CD8-positive, alpha-beta memory T cell (primary cell): ENCODE data around the gene B3GALT4. TPM values are rescaled to one million over a fixed set of nuclear protein-coding genes. Genes with fewer than 3 reads are reported as not detected.

Experiments used
- CTCF ChIA-PET: fragments of 350-600 bp; sonication (Branson Sonifier 250); formaldehyde crosslinking; loops from one replicate; lab custom pipeline; 2021; ENCODE audit warnings: antibody characterized with exemption; lab: Charles Lee
- POLR2A ChIA-PET: fragments of 350-600 bp; sonication (Branson Sonifier 250); formaldehyde crosslinking; loops from one replicate; lab custom pipeline; 2021; ENCODE audit warnings: antibody characterized with exemption; lab: Charles Lee
- DNase-seq, 5 donors: peaks; one replicate each; pipeline versions ENCODE4 v3.0.0 to v3.0.0-alpha.2; 2020 to 2022; ENCODE audit warnings: mixed read lengths in 1 of 5
- H3K27ac ChIP-seq: one replicate; pipeline ENCODE4 v1.7.0; 2013; ENCODE audit warnings: low read depth, mild to moderate bottlenecking, low read length, moderate library complexity
- H3K27me3 ChIP-seq: 2 replicates; pipeline ENCODE4 v1.7.0; 2013; ENCODE audit warnings: low read length, mild to moderate bottlenecking; ENCODE audit not compliant: insufficient read depth, poor library complexity, severe bottlenecking
- H3K36me3 ChIP-seq: 2 replicates; pipeline ENCODE4 v1.7.0; 2013; ENCODE audit warnings: mild to moderate bottlenecking, low read length, moderate library complexity; ENCODE audit not compliant: insufficient read depth
- H3K4me1 ChIP-seq: 2 replicates; pipeline ENCODE4 v1.7.0; 2013; ENCODE audit warnings: mild to moderate bottlenecking, low read length, moderate library complexity; ENCODE audit not compliant: insufficient read depth
- H3K4me3 ChIP-seq: 2 replicates; pipeline ENCODE4 v1.7.0; 2013; ENCODE audit warnings: mild to moderate bottlenecking, low read length
- H3K9me3 ChIP-seq: 2 replicates; pipeline ENCODE4 v1.7.0; 2013; ENCODE audit warnings: mild to moderate bottlenecking, low read length
- H3K27ac Mint-ChIP-seq, 8 donors: one replicate each; pipeline ENCODE4 v1.8.0; 2020 to 2021; ENCODE audit warnings: mixed read lengths in 8 of 8, mild to moderate bottlenecking in 6 of 8, inconsistent platforms in 3 of 8, moderate library complexity in 3 of 8
- H3K27me3 Mint-ChIP-seq, 2 donors: one replicate each; pipeline ENCODE4 v1.8.0; 2020 to 2021; ENCODE audit warnings: mixed read lengths in 2 of 2, mild to moderate bottlenecking in 1 of 2, moderate library complexity in 1 of 2
- H3K36me3 Mint-ChIP-seq, 3 donors: one replicate each; pipeline ENCODE4 v1.8.0; 2020 to 2021; ENCODE audit warnings: mixed read lengths in 3 of 3, inconsistent platforms in 1 of 3, mild to moderate bottlenecking in 1 of 3
- H3K4me1 Mint-ChIP-seq, 3 donors: one replicate each; pipeline ENCODE4 v1.8.0; 2020 to 2021; ENCODE audit warnings: mixed read lengths in 3 of 3, inconsistent platforms in 1 of 3, mild to moderate bottlenecking in 1 of 3
- H3K4me3 Mint-ChIP-seq, 7 donors: one replicate each; pipeline ENCODE4 v1.8.0; 2020 to 2021; ENCODE audit warnings: mixed read lengths in 7 of 7, mild to moderate bottlenecking in 6 of 7, moderate library complexity in 4 of 7, inconsistent platforms in 2 of 7
- H3K9me3 Mint-ChIP-seq, 5 donors: one replicate each; pipeline ENCODE4 v1.8.0; 2020 to 2022; ENCODE audit warnings: mixed read lengths in 5 of 5, mild to moderate bottlenecking in 3 of 5, moderate library complexity in 2 of 5, inconsistent platforms in 1 of 5
- polyA plus RNA-seq: library from polyadenylated mRNA; unstranded; fragments of 300-500 nt; fragmentation: Illumina TruSeq; gene quantifications from one replicate; pipeline ENCODE4 v1.2.3, GENCODE V29; 2021
- total RNA-seq, 2 experiments: library from RNA; stranded (reverse); gene quantifications; one replicate each; pipeline ENCODE4 v1.2.3, GENCODE V29; 2021

Gene B3GALT4
- total and polyA plus RNA-seq, 3 experiments from 2014 or later = 6.1 to 35.3 (median 7.0) TPM

DNA sequence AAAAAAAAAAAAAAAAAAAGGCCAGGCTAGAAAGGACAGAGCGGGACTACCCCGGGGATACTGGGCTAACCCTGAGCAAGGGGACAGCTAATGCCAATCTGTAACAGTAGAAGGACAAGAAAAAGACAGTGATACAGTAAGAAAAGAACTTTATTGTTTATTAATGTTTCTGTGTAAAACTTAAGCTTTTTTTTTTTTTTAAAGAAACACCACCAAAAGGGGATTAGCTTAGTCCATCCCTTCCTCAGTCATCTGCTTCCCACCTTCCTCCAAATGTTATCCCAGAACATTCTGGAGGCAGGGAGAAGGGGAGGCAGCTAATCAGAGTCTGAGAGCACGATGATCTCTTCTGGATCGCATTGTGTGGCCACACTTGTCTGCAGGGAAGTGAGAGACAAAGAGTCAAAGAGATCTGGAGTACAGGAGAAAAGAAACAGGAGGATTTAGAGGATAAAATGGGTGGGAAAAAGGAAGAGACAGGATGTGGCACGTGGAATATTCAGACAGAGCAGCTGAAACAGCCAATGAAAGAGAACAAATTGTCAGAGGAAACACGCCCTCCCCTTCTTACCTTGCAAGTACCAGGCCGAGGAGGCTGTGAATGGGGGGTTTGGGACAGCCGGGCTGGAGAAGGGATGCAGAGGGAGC, 41.6 kb downstream of the B3GALT4 start:
- Histone ChIP-seq H3K9me3 (no peaks in the 10 kb centered on the region), H3K4me3 (peak overlapping the region; percentile 100), H3K4me1 (peaks cover 68% of the 10 kb centered on the region), H3K27me3 (no peaks in the 10 kb centered on the region), H3K27ac (peak overlapping the region; percentile 72), H3K36me3 (peaks cover 38% of the 10 kb centered on the region)
- Mint-ChIP-seq H3K27ac (peak overlapping the region; percentile 85 to 99 (median 97)), H3K4me1 (peaks cover 74 to 92% (median 78%) of the 10 kb centered on the region in 3 donors), H3K27me3 (peaks cover 0 to 3% of the 10 kb centered on the region in 2 donors), H3K9me3 (no peaks in the 10 kb centered on the region), H3K36me3 (peaks cover 14 to 64% (median 15%) of the 10 kb centered on the region in 3 donors), H3K4me3 (peak overlapping the region; percentile 94 to 100 (median 100))
- no peak for DNase-seq
- ChIA-PET POLR2A (interaction anchor here (0.5 to 2.9 kb wide), 10 partner anchors 19 to 137 kb away, joined by 3 to 75 read pairs (median 8); partner anchors contain the start of genes B3GALT4, PFDN6, RGL2 and WDR46), CTCF (interaction anchor here (0.8 to 4.4 kb wide), 12 partner anchors 8 to 110 kb away, joined by 3 to 52 read pairs (median 4); partner anchors contain the start of genes RGL2, RPS18 and VPS52)

DNA sequence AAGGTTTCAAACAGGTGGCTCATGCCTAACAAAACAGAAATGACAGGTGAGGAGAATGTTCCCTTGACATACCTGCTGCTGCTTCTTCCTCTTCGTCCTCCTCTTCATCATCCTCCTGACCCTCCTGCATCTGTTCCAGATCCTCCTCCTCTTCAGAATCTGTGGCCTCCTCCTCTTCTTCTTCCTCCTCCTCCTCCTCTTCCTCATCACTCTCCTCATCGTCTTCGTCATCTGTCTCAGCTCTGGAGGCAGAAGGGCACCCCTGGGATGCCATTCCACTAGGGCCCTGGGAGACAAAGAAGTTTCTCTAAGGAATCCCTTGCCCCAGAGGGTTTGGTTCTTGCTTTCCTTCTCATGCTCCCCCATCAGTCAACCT, 43.0 kb downstream of the B3GALT4 start:
- peaks cover 14 to 59% (median 15%) of the 10 kb centered on the region in 3 donors for H3K36me3 Mint-ChIP-seq
- peaks cover 71 to 90% (median 76%) of the 10 kb centered on the region in 3 donors for H3K4me1 Mint-ChIP-seq
- peak overlapping the region in 5 of 8 donors; percentile 51 to 95 (median 90) for H3K27ac Mint-ChIP-seq
- peaks cover 38% of the 10 kb centered on the region for H3K36me3 ChIP-seq
- H3K4me3 ChIP-seq = no peak overlapping the region
- H3K27me3 ChIP-seq = no peaks in the 10 kb centered on the region
- no peak for DNase-seq
- ChIA-PET CTCF (interaction anchor here (1.0 to 4.4 kb wide), 3 partner anchors 25 to 76 kb away, joined by 3 to 52 read pairs (median 3); partner anchors contain the start of gene B3GALT4), POLR2A (interaction anchor here (0.6 kb wide), 1 partner anchor 22 kb away, joined by 4 read pairs; no protein-coding TSS in a partner anchor)
- H3K9me3 Mint-ChIP-seq = no peaks in the 10 kb centered on the region
- peak overlapping the region; percentile 43 to 100 (median 94) for H3K4me3 Mint-ChIP-seq
- H3K27me3 Mint-ChIP-seq = peaks cover 0 to 3% of the 10 kb centered on the region in 2 donors
- H3K4me1 ChIP-seq = peaks cover 70% of the 10 kb centered on the region
- peak overlapping the region; percentile 18 for H3K27ac ChIP-seq
- no peaks in the 10 kb centered on the region for H3K9me3 ChIP-seq

DNA sequence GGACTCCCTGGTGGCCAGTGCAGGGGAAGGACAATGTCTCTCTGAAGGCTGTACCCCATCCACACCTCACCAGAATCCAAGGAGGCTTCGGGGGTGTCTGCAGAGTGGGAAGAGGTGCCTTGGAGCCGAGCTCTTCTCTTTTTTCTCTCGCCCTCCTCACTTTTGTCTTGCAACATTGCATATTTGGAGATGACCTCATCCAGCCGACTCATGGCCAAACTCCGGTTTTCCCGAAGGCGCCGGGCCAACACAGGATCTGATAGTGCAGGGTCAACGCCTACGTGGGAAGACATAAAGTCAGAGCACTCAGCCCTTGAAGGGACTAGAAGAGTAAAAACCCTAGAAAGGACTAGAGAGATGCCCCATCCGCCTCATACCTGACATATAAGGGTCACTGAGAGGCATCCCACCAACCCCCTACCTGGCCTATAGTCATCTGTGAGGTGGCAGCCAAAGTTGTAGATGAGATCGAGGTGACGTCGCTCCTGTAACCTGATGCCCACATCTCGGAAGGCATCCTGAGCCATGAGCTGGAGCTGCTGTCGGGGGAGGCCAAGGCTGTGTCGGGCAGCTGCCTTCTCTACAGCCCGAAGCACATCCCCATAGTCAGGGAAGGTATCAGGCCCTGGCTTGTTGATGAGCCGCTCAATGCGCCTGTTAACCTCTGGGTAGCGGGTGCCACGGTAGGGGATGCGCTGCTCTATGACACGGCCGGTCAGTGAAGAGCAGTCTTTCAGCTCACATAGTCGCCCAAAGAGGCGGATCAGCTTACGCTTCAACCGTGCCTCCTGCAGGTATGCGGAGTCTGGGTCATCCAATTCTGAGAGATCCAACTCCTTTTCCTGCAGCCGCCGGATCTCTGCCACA, 43.6 kb downstream of the B3GALT4 start:
- H3K4me3 Mint-ChIP-seq = peak overlapping the region; percentile 78 to 100 (median 97)
- ChIA-PET CTCF (interaction anchor here (1.0 kb wide), 1 partner anchor 43 kb away, joined by 3 read pairs; the partner anchor contains the start of gene B3GALT4), POLR2A (interaction anchor here (0.7 kb wide), 1 partner anchor 39 kb away, joined by 5 read pairs; no protein-coding TSS in a partner anchor)
- H3K9me3 ChIP-seq = no peaks in the 10 kb centered on the region
- H3K36me3 Mint-ChIP-seq = peaks cover 14 to 59% (median 15%) of the 10 kb centered on the region in 3 donors
- H3K36me3 ChIP-seq = peaks cover 38% of the 10 kb centered on the region
- peaks cover 64% of the 10 kb centered on the region for H3K4me1 ChIP-seq
- H3K27ac ChIP-seq = peak overlapping the region; percentile 18
- H3K27ac Mint-ChIP-seq = peak overlapping the region; percentile 34 to 99 (median 80)
- no peak for DNase-seq
- peaks cover 0 to 3% of the 10 kb centered on the region in 2 donors for H3K27me3 Mint-ChIP-seq
- no peaks in the 10 kb centered on the region for H3K9me3 Mint-ChIP-seq
- peak overlapping the region; percentile 40 for H3K4me3 ChIP-seq
- no peaks in the 10 kb centered on the region for H3K27me3 ChIP-seq
- H3K4me1 Mint-ChIP-seq = peaks cover 68 to 84% (median 71%) of the 10 kb centered on the region in 3 donors

DNA sequence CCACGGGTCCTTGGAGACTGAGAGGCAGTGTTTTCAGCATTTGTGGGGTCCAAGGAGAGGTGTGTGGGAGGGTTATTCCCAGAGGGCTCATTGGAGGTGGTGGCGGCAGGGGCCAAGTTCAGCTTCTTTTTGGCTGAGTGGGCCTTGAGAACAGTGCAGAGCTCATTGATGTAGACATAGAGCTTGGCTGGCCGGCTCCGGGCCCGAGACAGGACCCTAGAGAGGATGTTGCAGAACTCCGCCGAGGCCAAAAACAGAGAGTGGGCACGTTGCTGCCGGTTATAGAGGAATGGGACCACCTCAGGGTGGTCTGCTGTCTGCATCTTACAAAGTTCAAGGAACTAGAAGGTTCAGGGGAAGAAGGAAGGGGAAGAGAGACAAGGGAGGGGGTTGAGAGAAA, 44.3 kb downstream of the B3GALT4 start:
- H3K4me1 Mint-ChIP-seq = peaks cover 66 to 77% (median 70%) of the 10 kb centered on the region in 3 donors
- peak overlapping the region; percentile 79 to 100 (median 97) for H3K4me3 Mint-ChIP-seq
- no peaks in the 10 kb centered on the region for H3K27me3 ChIP-seq
- no peak for DNase-seq
- H3K4me1 ChIP-seq = peaks cover 61% of the 10 kb centered on the region
- H3K9me3 ChIP-seq = no peaks in the 10 kb centered on the region
- no peak overlapping the region for H3K27ac ChIP-seq
- peaks cover 0 to 3% of the 10 kb centered on the region in 2 donors for H3K27me3 Mint-ChIP-seq
- H3K36me3 ChIP-seq = peaks cover 36% of the 10 kb centered on the region
- no peaks in the 10 kb centered on the region for H3K9me3 Mint-ChIP-seq
- CTCF ChIA-PET = no interaction called here
- peak overlapping the region; percentile 88 for H3K4me3 ChIP-seq
- POLR2A ChIA-PET = interaction anchor here (0.5 to 0.7 kb wide), 2 partner anchors 26 to 40 kb away, joined by 3 to 5 read pairs; no protein-coding TSS in a partner anchor
- peak overlapping the region in 7 of 8 donors; percentile 10 to 99 (median 94) for H3K27ac Mint-ChIP-seq
- H3K36me3 Mint-ChIP-seq = peaks cover 14 to 59% (median 15%) of the 10 kb centered on the region in 3 donors

DNA sequence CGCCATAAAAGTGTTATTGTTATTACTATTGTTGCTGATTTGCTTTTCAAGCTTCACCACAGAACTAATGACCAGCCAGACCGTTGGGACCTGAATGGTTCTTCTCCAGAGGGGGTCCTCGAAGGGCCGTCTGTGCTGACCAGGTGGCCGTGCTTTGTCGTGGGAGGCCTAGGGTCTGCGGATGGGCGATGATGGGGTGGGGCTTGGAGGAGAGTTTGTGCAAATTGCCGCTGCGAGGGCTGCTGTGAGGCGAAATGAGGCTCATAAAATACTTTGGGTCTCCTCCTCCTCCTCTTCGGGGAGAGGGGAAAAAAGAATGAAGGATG, 46.7 kb downstream of the B3GALT4 start:
- H3K9me3 ChIP-seq = no peaks in the 10 kb centered on the region
- H3K36me3 ChIP-seq = peaks cover 31% of the 10 kb centered on the region
- Mint-ChIP-seq H3K4me1 (peaks cover 47 to 56% (median 53%) of the 10 kb centered on the region in 3 donors), H3K4me3 (peak overlapping the region; percentile 91 to 100 (median 100)), H3K27me3 (no peaks in the 10 kb centered on the region), H3K36me3 (peaks cover 12 to 46% (median 13%) of the 10 kb centered on the region in 3 donors), H3K27ac (peak overlapping the region; percentile 88 to 99 (median 98)), H3K9me3 (no peaks in the 10 kb centered on the region)
- H3K27me3 ChIP-seq = no peaks in the 10 kb centered on the region
- POLR2A ChIA-PET = no interaction called here
- no peak for DNase-seq
- CTCF ChIA-PET = interaction anchor here (1.5 kb wide), 1 partner anchor 24 kb away, joined by 3 read pairs; no protein-coding TSS in a partner anchor
- peak overlapping the region; percentile 88 for H3K4me3 ChIP-seq
- peaks cover 44% of the 10 kb centered on the region for H3K4me1 ChIP-seq
- peak overlapping the region; percentile 91 for H3K27ac ChIP-seq

DNA sequence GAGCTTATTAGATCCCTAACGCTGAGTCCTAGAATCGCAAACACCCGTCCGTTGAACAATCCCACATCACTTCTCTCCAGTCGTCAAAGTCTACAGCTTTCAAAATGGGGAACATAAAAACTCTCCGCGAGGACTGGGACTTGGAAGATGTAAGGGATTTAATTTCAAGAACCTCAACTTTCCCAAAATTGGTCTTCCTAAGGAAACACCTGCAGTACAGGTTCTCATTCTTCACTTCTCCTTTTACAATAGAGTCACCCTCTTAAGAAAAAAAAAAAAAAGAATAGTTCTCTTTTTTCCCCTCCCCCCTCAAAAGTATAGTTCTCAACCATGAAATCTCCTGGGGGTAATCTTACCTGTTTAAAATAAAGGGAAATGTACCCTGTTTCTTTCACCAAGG, 47.2 kb downstream of the B3GALT4 start:
- ChIA-PET POLR2A (interaction anchor here (0.7 kb wide), 1 partner anchor 25 kb away, joined by 6 read pairs; no protein-coding TSS in a partner anchor), CTCF (interaction anchor here (0.7 to 1.7 kb wide), 3 partner anchors 25 to 175 kb away, joined by 3 read pairs; partner anchors contain the start of gene B3GALT4)
- Mint-ChIP-seq H3K4me3 (peak overlapping the region; percentile 91 to 100 (median 100)), H3K4me1 (peaks cover 42 to 51% (median 47%) of the 10 kb centered on the region in 3 donors), H3K9me3 (no peaks in the 10 kb centered on the region), H3K27ac (peak overlapping the region; percentile 88 to 99 (median 98)), H3K36me3 (peaks cover 9 to 40% (median 12%) of the 10 kb centered on the region in 3 donors), H3K27me3 (no peaks in the 10 kb centered on the region)
- Histone ChIP-seq H3K27ac (no peak overlapping the region), H3K9me3 (no peaks in the 10 kb centered on the region), H3K27me3 (no peaks in the 10 kb centered on the region), H3K4me3 (peak overlapping the region; percentile 88), H3K4me1 (peaks cover 39% of the 10 kb centered on the region), H3K36me3 (peaks cover 26% of the 10 kb centered on the region)
- no peak for DNase-seq
